HFF-Myc (cell line): ENCODE data around the gene STRIT1.
"Not testable (repeated sequence)": the region's sequence is repeated elsewhere in the genome, so short reads cannot be mapped to it uniquely, and the experiment has no call there.

Experiments used
- DNase-seq: peaks from one replicate; pipeline ENCODE4 v3.0.0-alpha.2; 2011; ENCODE audit warnings: low read depth; ENCODE audit errors: extremely low read depth
- H3K4me3 ChIP-seq: replicated peaks from 2 replicates; pipeline ENCODE4 v1.5.1; 2011; ENCODE audit warnings: low read depth, mild to moderate bottlenecking, control low read depth, low read length
- CTCF ChIP-seq: IDR thresholded peaks from 2 replicates; pipeline ENCODE4 v1.5.1; 2012; ENCODE audit warnings: mild to moderate bottlenecking, low read depth, low read length, control low read depth; ENCODE audit errors: missing control alignments

STRIT1 gene

DNA sequence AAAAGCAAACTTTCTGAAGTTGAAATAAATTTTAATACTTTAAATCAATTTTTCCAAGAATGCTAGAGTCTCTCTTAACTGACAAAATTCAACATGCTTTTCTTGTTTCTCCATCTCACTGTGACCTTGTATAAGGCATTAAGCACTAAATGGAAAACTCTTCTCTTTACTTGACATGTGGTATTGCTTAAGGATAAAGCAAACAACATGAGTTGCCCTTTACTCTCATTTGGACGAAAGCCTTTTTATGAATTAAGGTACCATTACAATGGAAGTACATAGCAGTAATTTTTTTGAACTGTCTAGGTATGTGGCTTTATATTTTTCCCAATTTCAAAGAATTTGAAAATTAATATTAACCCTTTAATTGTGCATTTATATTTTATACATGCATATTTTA lies 1.4 kb downstream of the STRIT1 start:
- no peak for TF ChIP-seq CTCF
- DNase-seq, result no peak
- H3K4me3 ChIP-seq, result no peak overlapping the region

DNA sequence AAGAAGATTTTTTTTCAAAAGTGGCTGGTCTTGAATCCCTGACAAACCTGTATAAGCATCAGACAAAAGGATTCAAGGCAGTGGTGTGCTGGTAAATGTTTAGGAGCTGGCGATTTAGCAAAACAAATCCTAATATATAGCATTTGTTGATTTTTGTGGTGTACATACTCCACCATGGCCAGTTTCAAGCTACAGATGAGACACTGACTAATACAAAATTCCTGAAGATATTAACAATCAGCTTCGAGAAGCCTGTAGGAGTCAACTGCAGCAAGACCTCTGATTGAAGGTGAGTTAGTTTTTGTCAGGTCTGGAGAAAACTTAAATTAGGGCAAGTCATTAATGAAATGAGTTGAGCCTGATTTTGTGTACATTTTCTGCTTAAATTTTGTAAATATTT lies 6.7 kb downstream of the STRIT1 start:
- no peak for TF ChIP-seq CTCF
- no peak overlapping the region for H3K4me3 ChIP-seq
- no peak for DNase-seq

GRCh38 chr3:155285936-155286335 lies 7.5 kb downstream of the STRIT1 start:
- TF ChIP-seq CTCF, result no peak
- DNase-seq, result no peak

DNA sequence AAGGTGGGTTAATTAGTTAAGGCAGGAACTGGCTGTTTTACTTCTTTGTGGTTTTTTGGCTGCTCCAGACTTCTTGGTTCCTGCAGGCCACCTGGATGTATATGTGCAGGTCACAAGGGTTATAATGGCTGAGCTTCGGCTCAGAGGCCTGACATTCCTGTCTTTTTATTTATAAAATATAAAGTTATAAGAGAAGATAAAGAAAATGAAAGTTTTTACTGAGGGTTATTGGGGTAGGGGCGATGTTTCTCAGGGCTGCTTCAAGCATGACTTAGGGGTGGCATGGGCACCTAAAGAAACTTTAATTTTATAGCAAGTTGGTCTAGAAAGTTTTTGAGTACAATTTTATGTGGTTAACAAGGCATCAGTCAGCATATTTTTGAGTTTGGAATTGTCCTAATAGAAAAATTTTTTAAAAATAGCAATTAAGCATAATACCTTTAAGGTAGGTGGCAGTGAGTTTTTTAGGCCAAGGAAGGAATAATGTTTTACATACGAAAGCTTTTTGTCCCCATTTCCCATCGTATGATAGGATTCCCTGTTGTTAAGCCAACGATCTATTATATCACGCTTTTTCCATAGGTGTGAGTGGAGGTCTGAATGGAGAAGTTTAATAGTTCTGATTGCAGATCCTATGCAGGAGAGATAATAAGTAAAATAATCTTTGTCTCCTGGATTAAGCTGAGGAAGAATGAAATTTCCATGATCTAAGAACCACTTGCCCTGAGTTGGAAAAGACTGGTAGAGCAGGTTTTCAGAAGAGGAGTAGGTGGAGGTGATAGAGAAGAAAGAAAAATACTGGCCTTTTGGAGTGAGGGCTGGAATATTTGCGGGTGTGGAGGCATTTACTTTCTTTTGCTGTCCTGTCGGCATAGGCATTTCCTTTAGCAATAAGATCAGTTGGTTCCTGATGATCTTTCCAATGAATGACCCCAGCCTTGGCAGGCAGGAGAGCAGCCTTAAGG lies 10.1 kb downstream of the STRIT1 start:
- H3K4me3 ChIP-seq, result no peak overlapping the region
- no peak for TF ChIP-seq CTCF

More at GRCh38 chr3:155285936-155286335, 7.5 kb downstream of the STRIT1 start:
- H3K4me3 ChIP-seq, result no peak overlapping the region

GRCh38 chr3:155282385-155283091 lies 10.9 kb downstream of the STRIT1 start:
- no peak overlapping the region for H3K4me3 ChIP-seq
- TF ChIP-seq CTCF, result no peak
- no peak for DNase-seq

More for the DNA sequence above, 10.1 kb downstream of the STRIT1 start:
- no peak for DNase-seq

- no peak for TF ChIP-seq CTCF
- DNase-seq, result no peak
- no peak overlapping the region for H3K4me3 ChIP-seq
These were observed 11.6 kb downstream of the STRIT1 start for GRCh38 chr3:155281912-155282311.

- DNase-seq, H3K4me3 ChIP-seq: not testable (repeated sequence)
These were observed 17.4 kb downstream of the STRIT1 start for GRCh38 chr3:155276089-155276488.

GRCh38 chr3:155275159-155275754 lies 18.2 kb downstream of the STRIT1 start:
- not testable (repeated sequence) for H3K4me3 ChIP-seq, DNase-seq

DNA sequence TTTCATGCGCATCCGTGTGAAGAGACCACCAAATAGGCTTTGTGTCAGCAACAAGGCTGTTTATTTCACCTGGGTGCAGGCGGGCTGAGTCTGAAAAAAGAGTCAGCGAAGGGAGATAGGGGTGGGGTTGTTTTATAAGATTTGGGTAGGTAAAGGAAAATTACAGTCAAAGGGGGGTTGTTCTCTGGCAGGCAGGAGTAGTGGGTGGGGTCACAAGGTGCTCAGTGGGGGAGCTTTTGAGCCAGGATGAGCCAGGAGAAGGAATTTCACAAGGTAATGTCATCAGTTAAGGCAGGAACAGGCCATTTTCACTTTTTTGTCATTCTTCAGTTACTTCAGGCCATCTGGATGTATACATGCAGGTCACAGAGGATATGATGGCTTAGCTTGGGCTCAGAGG lies 19.0 kb downstream of the STRIT1 start:
- not testable (repeated sequence) for DNase-seq, H3K4me3 ChIP-seq
